A673 (cell line): ENCODE results near the gene MRGPRE. TPM values are rescaled to one million over a fixed set of nuclear protein-coding genes. Genes with fewer than 3 reads are reported as not detected.
"Not testable (repeated sequence)": the region's sequence is repeated elsewhere in the genome, so short reads cannot be mapped to it uniquely, and the experiment has no call there.

Experiments
- Bru-seq: library from RNA; stranded (reverse); fragments of 400-500 nt; gene quantifications from one replicate; lab custom pipeline; 2021; lab: Mats Ljungman, UMichigan
- BruChase-seq, 2 experiments: library from RNA; stranded (reverse); fragments of 400-500 nt; gene quantifications; one replicate each; lab custom pipeline; 2021; lab: Mats Ljungman, UMichigan
- BruUV-seq: library from RNA; stranded (reverse); fragments of 400-500 nt; replicated peaks from 2 replicates; lab custom pipeline; 2021; lab: Mats Ljungman, UMichigan
- CTCF ChIA-PET: fragments of 300-600 bp; sonication (Branson Sonifier 250); formaldehyde crosslinking; loops from one replicate; lab custom pipeline; 2022; ENCODE audit warnings: antibody characterized with exemption; lab: Charles Lee
- POLR2A ChIA-PET: fragments of 300-600 bp; sonication (Branson Sonifier 250); formaldehyde crosslinking; loops from one replicate; lab custom pipeline; 2022; ENCODE audit warnings: antibody characterized with exemption; ENCODE audit not compliant: low non-redundant PET; lab: Charles Lee
- DNase-seq: peaks from one replicate; pipeline ENCODE4 v3.0.0-alpha.2; 2015; ENCODE audit warnings: low spot score
- H3K27ac ChIP-seq: fragments of 200-600 bp; sonication (generic); 2 replicates; pipeline ENCODE4 v1.5.1; 2016; ENCODE audit warnings: mixed run types, low read depth, mild to moderate bottlenecking, mixed read lengths, antibody characterized with exemption, low read length; ENCODE audit not compliant: poor library complexity, severe bottlenecking
- H3K27me3 ChIP-seq: fragments of 200-600 bp; sonication (generic); replicated peaks from 2 replicates; pipeline ENCODE4 v1.6.1; 2017; ENCODE audit warnings: mixed run types, low read depth, mild to moderate bottlenecking, mixed read lengths, antibody characterized with exemption, low read length; ENCODE audit not compliant: insufficient read depth, poor library complexity
- H3K36me3 ChIP-seq: fragments of 200-600 bp; sonication (generic); 2 replicates; pipeline ENCODE4 v1.6.1; 2016; ENCODE audit warnings: mixed run types, mild to moderate bottlenecking, mixed read lengths, antibody characterized with exemption, low read length; ENCODE audit not compliant: insufficient read depth, poor library complexity, severe bottlenecking
- H3K4me1 ChIP-seq: fragments of 200-600 bp; sonication (generic); 2 replicates; pipeline ENCODE4 v1.6.1; 2017; ENCODE audit warnings: mixed run types, mild to moderate bottlenecking, mixed read lengths, antibody characterized with exemption, low read length; ENCODE audit not compliant: insufficient read depth, poor library complexity, severe bottlenecking
- H3K4me3 ChIP-seq: fragments of 200-600 bp; sonication (generic); 2 replicates; pipeline ENCODE4 v1.5.1; 2016; ENCODE audit warnings: low read depth, mixed run types, mild to moderate bottlenecking, mixed read lengths, low read length; ENCODE audit not compliant: poor library complexity, severe bottlenecking
- H3K9me3 ChIP-seq: fragments of 200-600 bp; sonication (generic); 2 replicates; pipeline ENCODE4 v1.6.1; 2016; ENCODE audit warnings: mixed run types, low read depth, mild to moderate bottlenecking, mixed read lengths, antibody characterized with exemption, low read length; ENCODE audit not compliant: poor library complexity, severe bottlenecking
- CTCF ChIP-seq: fragments of 300-800, 200-600 bp; sonication (generic); conservative IDR thresholded peaks from 2 replicates; pipeline ENCODE4 v1.5.1; 2017; ENCODE audit warnings: low read depth, mild to moderate bottlenecking, antibody characterized with exemption, low read length, moderate library complexity, mixed read lengths
- EZH2 ChIP-seq: fragments of 200-600 bp; sonication (generic); IDR thresholded peaks from 2 replicates; pipeline ENCODE4 v1.6.1; 2017; ENCODE audit warnings: borderline replicate concordance, low read depth, mild to moderate bottlenecking, mixed read lengths, antibody characterized with exemption, low read length; ENCODE audit not compliant: poor library complexity, severe bottlenecking
- intact Hi-C: fragments of 100-400 bp; cut with micrococcal nuclease; formaldehyde crosslinking; loops from one replicate; pipeline ENCODE4 v1.10.0; 2022; ENCODE audit not compliant: unreplicated experiment
- long read RNA-seq: library from polyadenylated mRNA; stranded (forward); transcript quantifications from one replicate; pipeline ENCODE4 v2.0.0, GENCODE V29; 2022
- total RNA-seq: library from RNA; stranded (reverse); gene quantifications from 2 replicates; pipeline ENCODE4 v1.2.3, GENCODE V29; 2021

The MRGPRE gene
- total RNA-seq (not detected in 2 replicates), Bru-seq, nascent RNA (not detected), BruChase-seq, experiment 1, labeled RNA remaining after a 2-hour chase (not detected), BruChase-seq, experiment 2, labeled RNA remaining after a 6-hour chase (not detected)
- long read RNA-seq, result 0 reads

GRCh38 chr11:3231851-3232744, at the start of gene MRGPRE:
Gene MRGPRE, minus strand, starts transcription at chr11:3232417. Its CDS starts 3,618 bp downstream, at chr11:3228799.
- no TSS peak for BruUV-seq
- Histone ChIP-seq H3K27ac (no peak within 1 kb of the TSS), H3K4me3 (no peak within 1 kb of the TSS), H3K36me3 (no peaks in the 10 kb centered on the region), H3K27me3 (no peaks in the 10 kb centered on the region), H3K9me3 (no peaks in the 10 kb centered on the region), H3K4me1 (no peaks in the 10 kb centered on the region)
- DNase-seq, result no peak
- ChIA-PET POLR2A (interaction anchor here (0.6 kb wide), 1 partner anchor 403 kb away, joined by 17 read pairs; no protein-coding TSS in a partner anchor), CTCF (no interaction called here)
- intact Hi-C loops, result no loop called here
- TF ChIP-seq CTCF, result no peak
- no peak for TF ChIP-seq EZH2

- H3K4me1 ChIP-seq, H3K27ac ChIP-seq, H3K9me3 ChIP-seq, H3K4me3 ChIP-seq, BruUV-seq, intact Hi-C loops, H3K36me3 ChIP-seq, CTCF ChIA-PET, DNase-seq, POLR2A ChIA-PET, H3K27me3 ChIP-seq: not testable (repeated sequence)
These were observed 48.9 kb upstream of the MRGPRE start for GRCh38 chr11:3281146-3281545.

GRCh38 chr11:3280662-3281061, 48.4 kb upstream of the MRGPRE start:
- H3K27me3 ChIP-seq, H3K27ac ChIP-seq, DNase-seq, H3K9me3 ChIP-seq, intact Hi-C loops, BruUV-seq, POLR2A ChIA-PET, H3K36me3 ChIP-seq, CTCF ChIA-PET, H3K4me3 ChIP-seq, H3K4me1 ChIP-seq: not testable (repeated sequence)

- H3K36me3 ChIP-seq, H3K27ac ChIP-seq, CTCF ChIA-PET, H3K4me3 ChIP-seq, H3K27me3 ChIP-seq, DNase-seq, H3K9me3 ChIP-seq, intact Hi-C loops, POLR2A ChIA-PET, BruUV-seq, H3K4me1 ChIP-seq: not testable (repeated sequence)
These were observed 46.7 kb upstream of the MRGPRE start for GRCh38 chr11:3278922-3279321.

- H3K36me3 ChIP-seq, H3K27me3 ChIP-seq, DNase-seq, H3K27ac ChIP-seq, BruUV-seq, intact Hi-C loops, H3K9me3 ChIP-seq, CTCF ChIA-PET, POLR2A ChIA-PET, H3K4me1 ChIP-seq, H3K4me3 ChIP-seq: not testable (repeated sequence)
These were observed 41.4 kb upstream of the MRGPRE start for GRCh38 chr11:3273629-3274028.

GRCh38 chr11:3262548-3262947, 30.3 kb upstream of the MRGPRE start:
- CTCF ChIA-PET, H3K4me1 ChIP-seq, H3K27ac ChIP-seq, BruUV-seq, POLR2A ChIA-PET, H3K9me3 ChIP-seq, DNase-seq, H3K36me3 ChIP-seq, H3K27me3 ChIP-seq, H3K4me3 ChIP-seq, intact Hi-C loops: not testable (repeated sequence)
